ENCODE measurements around the gene AGAP2. TPM values are rescaled to one million over a fixed set of nuclear protein-coding genes. Genes with fewer than 3 reads are reported as not detected.
"Not testable (repeated sequence)": the region's sequence is repeated elsewhere in the genome, so short reads cannot be mapped to it uniquely, and the experiment has no call there.

The AGAP2 gene
- total RNA-seq, 1 donor from 2014 or later = 1.4 TPM

- DNase-seq (ENCODE audit: low spot score) = no peak
Observed at GRCh38 chr12:57723630-57723962, 14.9 kb downstream of the AGAP2 start.

- no peak for DNase-seq (ENCODE audit: low spot score)
Observed at GRCh38 chr12:57722716-57723629, 15.6 kb downstream of the AGAP2 start.

GRCh38 chr12:57721846-57722608, 16.5 kb downstream of the AGAP2 start:
- not testable (repeated sequence) for DNase-seq (ENCODE audit: low spot score)

DNA sequence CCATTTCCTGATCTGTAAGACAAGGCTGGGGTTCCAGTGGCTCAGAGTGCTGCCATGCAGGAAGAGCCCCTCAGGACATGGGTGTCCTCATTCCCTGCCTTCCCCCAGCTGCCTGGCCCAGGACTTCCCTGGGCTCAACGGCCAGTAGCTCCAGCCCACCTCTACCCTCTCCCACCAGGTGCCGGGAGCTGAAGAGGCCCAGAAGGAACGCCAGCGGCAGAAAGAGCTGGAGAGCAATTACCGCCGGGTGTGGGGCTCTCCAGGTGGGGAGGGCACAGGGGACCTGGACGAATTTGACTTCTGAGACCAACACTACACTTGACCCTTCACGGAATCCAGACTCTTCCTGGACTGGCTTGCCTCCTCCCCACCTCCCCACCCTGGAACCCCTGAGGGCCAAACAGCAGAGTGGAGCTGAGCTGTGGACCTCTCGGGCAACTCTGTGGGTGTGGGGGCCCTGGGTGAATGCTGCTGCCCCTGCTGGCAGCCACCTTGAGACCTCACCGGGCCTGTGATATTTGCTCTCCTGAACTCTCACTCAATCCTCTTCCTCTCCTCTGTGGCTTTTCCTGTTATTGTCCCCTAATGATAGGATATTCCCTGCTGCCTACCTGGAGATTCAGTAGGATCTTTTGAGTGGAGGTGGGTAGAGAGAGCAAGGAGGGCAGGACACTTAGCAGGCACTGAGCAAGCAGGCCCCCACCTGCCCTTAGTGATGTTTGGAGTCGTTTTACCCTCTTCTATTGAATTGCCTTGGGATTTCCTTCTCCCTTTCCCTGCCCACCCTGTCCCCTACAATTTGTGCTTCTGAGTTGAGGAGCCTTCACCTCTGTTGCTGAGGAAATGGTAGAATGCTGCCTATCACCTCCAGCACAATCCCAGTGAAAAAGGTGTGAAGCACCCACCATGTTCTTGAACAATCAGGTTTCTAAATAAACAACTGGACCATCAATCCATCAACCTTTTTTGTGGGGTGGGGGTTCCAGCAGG, 17.6 kb downstream of the AGAP2 start:
- no peak for DNase-seq (ENCODE audit: low spot score)

GRCh38 chr12:57719777-57720605, 18.6 kb downstream of the AGAP2 start:
- DNase-seq (ENCODE audit: low spot score) = no peak

DNA sequence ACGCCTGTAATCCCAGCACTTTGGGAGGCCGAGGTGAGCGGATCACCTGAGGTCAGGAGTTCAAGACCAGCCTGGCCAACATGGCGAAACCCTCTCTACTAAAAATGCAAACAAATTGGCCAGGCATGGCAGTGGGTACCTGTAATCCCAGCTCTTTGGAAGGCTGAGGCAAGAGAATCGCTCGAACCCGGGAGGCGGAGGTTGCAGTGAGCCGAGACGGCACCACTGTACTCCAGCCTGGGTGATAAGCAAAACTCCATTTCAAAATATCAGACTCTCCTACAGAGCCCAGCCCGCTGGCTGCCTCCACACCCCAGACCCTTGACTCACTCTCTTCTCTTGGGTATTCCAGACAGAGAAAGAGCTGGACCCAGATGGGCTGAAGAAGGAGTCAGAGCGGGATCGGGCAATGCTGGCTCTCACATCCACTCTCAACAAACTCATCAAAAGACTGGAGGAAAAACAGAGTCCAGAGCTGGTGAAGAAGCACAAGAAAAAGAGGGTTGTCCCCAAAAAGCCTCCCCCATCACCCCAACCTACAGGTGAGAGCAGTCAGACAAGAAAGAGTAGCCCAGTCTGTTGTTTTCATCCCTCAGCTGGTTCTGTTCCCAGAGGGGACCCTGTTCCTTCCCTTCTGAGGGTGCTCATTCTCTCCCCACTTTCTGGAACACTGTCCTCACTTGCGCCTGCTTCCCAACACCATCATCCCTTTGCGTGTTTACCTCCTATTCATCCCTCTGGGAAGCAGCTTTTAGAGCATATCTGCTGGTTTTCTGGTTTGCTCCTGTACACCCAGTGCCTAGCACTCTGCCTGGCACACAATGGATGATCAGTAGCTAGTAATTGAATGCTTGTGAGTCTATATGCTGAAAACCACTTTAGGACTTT, 19.7 kb downstream of the AGAP2 start:
- DNase-seq (ENCODE audit: low spot score) = no peak

- no peak for DNase-seq (ENCODE audit: low spot score)
Observed at GRCh38 chr12:57717846-57718640, 20.5 kb downstream of the AGAP2 start.

GRCh38 chr12:57717131-57717530, 21.4 kb downstream of the AGAP2 start:
- DNase-seq (ENCODE audit: low spot score) = no peak

GRCh38 chr12:57716305-57716704, 22.2 kb downstream of the AGAP2 start:
- no peak for DNase-seq (ENCODE audit: low spot score)

DNA sequence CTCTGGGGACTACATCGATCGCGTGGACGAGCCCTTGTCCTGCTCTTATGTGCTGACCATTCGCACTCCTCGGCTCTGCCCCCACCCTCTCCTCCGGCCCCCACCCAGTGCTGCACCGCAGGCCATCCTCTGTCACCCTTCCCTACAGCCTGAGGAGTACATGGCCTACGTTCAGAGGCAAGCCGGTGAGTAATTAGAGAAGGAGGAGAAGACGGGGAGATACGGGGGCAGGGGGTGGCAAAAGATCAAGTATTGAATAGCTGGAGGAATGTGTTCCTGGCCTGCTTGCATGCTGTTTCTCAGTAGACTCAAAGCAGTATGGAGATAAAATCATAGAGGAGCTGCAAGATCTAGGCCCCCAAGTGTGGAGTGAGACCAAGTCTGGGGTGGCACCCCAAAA, 22.8 kb downstream of the AGAP2 start:
- DNase-seq (ENCODE audit: low spot score) = no peak

DNA sequence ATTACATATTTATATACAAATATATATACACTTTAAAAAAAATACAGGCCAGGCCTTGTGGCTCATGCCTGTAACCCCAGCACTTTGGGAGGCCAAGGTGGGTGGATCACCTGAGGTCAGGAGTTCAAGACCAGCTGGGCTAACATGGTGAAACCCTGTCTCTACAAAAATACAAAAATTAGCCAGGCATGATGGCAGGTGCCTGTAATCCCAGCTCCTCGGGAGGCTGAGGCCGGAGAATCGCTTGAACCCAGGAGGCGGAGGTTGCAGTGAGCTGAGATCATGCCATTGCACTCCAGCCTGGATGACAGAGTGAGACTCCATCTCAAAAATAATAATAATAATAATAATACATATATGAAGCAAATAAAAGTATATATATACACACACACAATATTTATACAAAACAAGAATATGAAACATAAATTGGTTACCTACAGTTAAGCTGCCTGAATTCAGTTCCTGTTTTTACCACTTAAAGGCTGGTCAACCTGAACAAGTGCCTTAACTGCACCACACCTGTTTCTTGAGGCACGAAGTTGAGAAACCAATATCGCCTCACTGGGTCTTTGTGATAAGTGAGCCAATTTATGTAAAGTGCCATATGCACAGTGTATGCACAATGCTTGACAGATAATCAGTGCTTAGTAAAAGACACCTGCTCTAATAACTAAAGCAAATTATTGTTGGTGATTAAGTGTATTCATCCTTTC, 23.4 kb downstream of the AGAP2 start:
- not testable (repeated sequence) for DNase-seq (ENCODE audit: low spot score)

DNA sequence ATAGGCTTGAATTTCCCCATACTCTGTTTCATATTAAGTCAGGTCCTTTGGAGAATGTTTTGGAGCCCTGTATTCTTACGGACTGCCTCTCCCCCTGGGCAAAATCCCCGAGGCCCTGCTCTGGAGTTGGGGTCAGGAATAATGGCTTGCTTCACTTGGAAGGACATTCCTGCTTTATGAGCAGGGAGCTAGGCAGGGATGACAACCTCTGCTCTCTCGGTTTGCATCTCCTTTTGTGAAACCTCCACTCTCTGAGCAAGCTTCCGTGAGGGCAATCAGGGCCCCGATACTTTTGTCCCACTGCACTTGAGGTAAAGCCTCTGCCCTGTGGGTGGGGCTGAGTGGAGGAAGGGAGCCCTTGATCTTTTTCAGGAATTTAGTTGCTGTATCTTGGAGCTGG, 25.3 kb downstream of the AGAP2 start:
- no peak for DNase-seq (ENCODE audit: low spot score)

DNA sequence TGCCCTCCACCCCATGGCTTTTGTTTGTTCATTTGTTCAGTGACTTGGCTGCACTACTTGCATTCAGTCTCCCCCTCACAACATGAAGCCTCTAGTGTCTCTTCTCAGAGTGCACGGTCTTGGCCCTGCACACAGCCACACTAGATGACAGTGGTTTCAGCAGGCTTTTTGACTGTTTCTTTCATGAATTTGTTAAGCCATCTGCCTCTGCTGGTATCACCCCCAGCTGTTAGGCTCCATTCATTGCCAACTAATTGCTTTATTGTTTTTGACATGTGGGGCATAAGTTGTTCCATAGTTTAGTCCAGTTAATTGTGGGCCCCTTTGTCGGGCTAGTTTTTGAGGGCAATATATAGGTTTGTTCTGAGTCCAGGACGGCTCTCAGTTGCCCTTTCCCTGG, 25.8 kb downstream of the AGAP2 start:
- no peak for DNase-seq (ENCODE audit: low spot score)

GRCh38 chr12:57708296-57708695, 30.2 kb downstream of the AGAP2 start:
- no peak for DNase-seq (ENCODE audit: low spot score)

DNA sequence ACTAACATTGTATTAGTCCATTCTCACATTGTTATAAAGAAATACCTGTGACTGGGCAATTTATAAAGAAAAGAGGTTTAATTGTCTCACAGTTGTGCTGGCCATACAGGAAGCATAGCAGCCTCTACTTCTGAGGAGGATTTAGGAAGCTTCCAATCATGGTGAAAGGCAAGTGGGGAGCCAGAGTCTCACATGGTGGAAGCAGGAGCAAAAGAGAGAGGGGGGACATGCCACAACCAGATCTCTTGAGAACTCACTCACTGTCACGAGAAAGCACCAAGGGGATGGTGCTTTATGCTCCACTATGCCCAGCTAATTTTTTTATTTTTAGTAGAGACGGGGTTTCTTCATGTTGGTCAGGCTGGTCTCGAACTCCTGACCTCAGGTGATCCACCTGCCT, 31.3 kb downstream of the AGAP2 start:
- DNase-seq (ENCODE audit: low spot score) = no peak

GRCh38 chr12:57700317-57700716, 38.2 kb downstream of the AGAP2 start:
- no peak for DNase-seq (ENCODE audit: low spot score)

DNA sequence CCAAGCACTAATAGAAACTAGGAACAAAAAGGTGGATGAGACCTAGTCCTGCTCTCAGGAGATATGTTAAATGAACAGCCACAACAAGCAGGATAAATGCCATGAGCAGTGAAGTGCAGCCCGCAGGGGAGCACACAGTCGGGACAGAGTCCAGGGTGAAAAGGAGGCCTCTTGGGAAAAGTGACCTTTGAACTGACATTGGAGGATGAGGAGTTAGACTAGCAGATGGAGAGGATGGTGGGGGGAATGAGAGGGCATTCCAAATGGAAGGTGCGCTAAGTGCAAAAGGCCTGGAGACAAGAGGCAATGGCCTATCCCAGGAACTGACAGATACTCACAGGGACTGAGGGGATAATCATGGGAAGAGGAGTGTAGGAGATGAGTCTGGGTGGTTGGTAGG, 40.1 kb downstream of the AGAP2 start:
- DNase-seq (ENCODE audit: low spot score) = no peak

- DNase-seq (ENCODE audit: low spot score) = no peak
Observed at GRCh38 chr12:57697076-57697475, 41.5 kb downstream of the AGAP2 start.

Measured in umbilical cord (tissue), 2 donors.